MCF 10A (cell line): ENCODE results near the gene MTG1. TPM values are rescaled to one million over a fixed set of nuclear protein-coding genes. Genes with fewer than 3 reads are reported as not detected.

ENCODE experiments used
- BruUV-seq: library from RNA; stranded (reverse); fragments of 400-500 nt; replicated peaks from 2 replicates; lab custom pipeline; 2021; lab: Mats Ljungman, UMichigan
- CTCF ChIA-PET: fragments of 300-600 bp; sonication (Branson Sonifier 250); formaldehyde crosslinking; extraction: SDS; loops from one replicate; lab custom pipeline; 2021; ENCODE audit warnings: antibody characterized with exemption, inconsistent platforms; lab: Yijun Ruan, JAX
- POLR2A ChIA-PET: fragments of 300-600, 350-650 bp; sonication (Branson Sonifier 250); formaldehyde crosslinking; extraction: SDS; loops from one replicate; lab custom pipeline; 2020; ENCODE audit warnings: antibody characterized with exemption, inconsistent platforms; lab: Yijun Ruan, JAX
- DNase-seq: peaks from one replicate; pipeline ENCODE4 v3.0.0-alpha.2; 2018; ENCODE audit not compliant: unreplicated experiment
- H3K27ac Mint-ChIP-seq: one replicate; pipeline ENCODE4 v1.8.0; 2022; ENCODE audit warnings: mild to moderate bottlenecking, low read depth, mixed read lengths; ENCODE audit not compliant: unreplicated experiment
- H3K27me3 Mint-ChIP-seq: one replicate; pipeline ENCODE4 v1.8.0; 2022; ENCODE audit warnings: mixed read lengths; ENCODE audit not compliant: insufficient read depth, unreplicated experiment
- H3K36me3 Mint-ChIP-seq: one replicate; pipeline ENCODE4 v1.8.0; 2022; ENCODE audit warnings: mild to moderate bottlenecking, moderate library complexity, mixed read lengths; ENCODE audit not compliant: insufficient read depth, unreplicated experiment
- H3K4me1 Mint-ChIP-seq: one replicate; pipeline ENCODE4 v1.8.0; 2022; ENCODE audit warnings: mixed read lengths; ENCODE audit not compliant: insufficient read depth, unreplicated experiment
- H3K4me3 Mint-ChIP-seq: one replicate; pipeline ENCODE4 v1.8.0; 2022; ENCODE audit warnings: mild to moderate bottlenecking, moderate library complexity, mixed read lengths; ENCODE audit not compliant: unreplicated experiment
- H3K9me3 Mint-ChIP-seq: one replicate; pipeline ENCODE4 v1.8.0; 2022; ENCODE audit warnings: mixed read lengths; ENCODE audit not compliant: unreplicated experiment
- CTCF ChIP-seq: fragments of 200-600 bp; IDR thresholded peaks from one replicate; pipeline ENCODE4 v1.8.0; 2022; ENCODE audit warnings: antibody characterized with exemption, mild to moderate bottlenecking; ENCODE audit not compliant: unreplicated experiment
- intact Hi-C: fragments of 100-400 bp; cut with micrococcal nuclease; formaldehyde crosslinking; loops from 2 replicates; pipeline ENCODE4 v1.14.1; 2022
- total RNA-seq: library from RNA; stranded (reverse); gene quantifications from 2 replicates; pipeline ENCODE4 v1.2.3, GENCODE V29; 2022

MTG1 gene
- total RNA-seq, 1 experiment from 2014 or later = 71.6 TPM

DNA sequence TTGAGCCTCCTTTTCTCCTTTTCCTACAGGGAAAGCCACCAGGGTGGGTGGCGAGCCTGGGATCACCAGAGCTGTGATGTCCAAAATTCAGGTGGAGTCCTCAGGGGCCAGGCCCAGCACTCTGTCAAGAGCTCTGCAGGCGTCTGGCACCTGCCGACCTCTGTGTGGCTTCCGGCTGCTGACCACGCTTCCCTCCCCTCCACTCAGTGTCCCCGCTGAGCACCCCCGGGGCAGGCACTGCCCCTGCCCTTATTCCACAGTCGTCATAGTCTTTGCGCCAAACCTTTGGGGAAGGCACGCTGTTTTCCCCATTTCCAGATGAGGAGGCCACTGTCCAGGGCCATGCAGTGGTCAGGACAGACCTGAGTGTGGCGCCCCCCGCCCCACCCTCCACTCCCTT, 7.5 kb downstream of the MTG1 start:
- ChIA-PET CTCF (interaction anchor here (0.6 to 1.2 kb wide), 2 partner anchors 21 to 72 kb away, joined by 3 read pairs; no protein-coding TSS in a partner anchor), POLR2A (interaction anchor here (0.6 kb wide), 1 partner anchor 10 kb away, joined by 5 read pairs; no protein-coding TSS in a partner anchor)
- H3K4me1 Mint-ChIP-seq = peaks cover 10% of the 10 kb centered on the region
- no peak overlapping the region for H3K27ac Mint-ChIP-seq
- no peaks in the 10 kb centered on the region for H3K9me3 Mint-ChIP-seq
- no peak overlapping the region for H3K4me3 Mint-ChIP-seq
- intact Hi-C loops = no loop called here
- H3K27me3 Mint-ChIP-seq = no peaks in the 10 kb centered on the region
- DNase-seq = no peak
- BruUV-seq = no TSS peak
- H3K36me3 Mint-ChIP-seq = peaks cover 81% of the 10 kb centered on the region
- TF ChIP-seq CTCF = no peak

- CTCF ChIA-PET = interaction anchor here (0.6 to 0.7 kb wide), 2 partner anchors 22 to 144 kb away, joined by 3 to 4 read pairs; no protein-coding TSS in a partner anchor
- H3K27me3 Mint-ChIP-seq = no peaks in the 10 kb centered on the region
- H3K4me1 Mint-ChIP-seq = peaks cover 10% of the 10 kb centered on the region
- no peak overlapping the region for H3K4me3 Mint-ChIP-seq
- peaks cover 84% of the 10 kb centered on the region for H3K36me3 Mint-ChIP-seq
- no peak overlapping the region for H3K27ac Mint-ChIP-seq
- H3K9me3 Mint-ChIP-seq = no peaks in the 10 kb centered on the region
- DNase-seq = no peak
- POLR2A ChIA-PET = interaction anchor here (0.6 kb wide), 1 partner anchor 10 kb away, joined by 5 read pairs; no protein-coding TSS in a partner anchor
- TF ChIP-seq CTCF = no peak
- BruUV-seq = no TSS peak
- intact Hi-C loops = no loop called here
Measured at GRCh38 chr10:133401981-133402725, 8.2 kb downstream of the MTG1 start.

DNA sequence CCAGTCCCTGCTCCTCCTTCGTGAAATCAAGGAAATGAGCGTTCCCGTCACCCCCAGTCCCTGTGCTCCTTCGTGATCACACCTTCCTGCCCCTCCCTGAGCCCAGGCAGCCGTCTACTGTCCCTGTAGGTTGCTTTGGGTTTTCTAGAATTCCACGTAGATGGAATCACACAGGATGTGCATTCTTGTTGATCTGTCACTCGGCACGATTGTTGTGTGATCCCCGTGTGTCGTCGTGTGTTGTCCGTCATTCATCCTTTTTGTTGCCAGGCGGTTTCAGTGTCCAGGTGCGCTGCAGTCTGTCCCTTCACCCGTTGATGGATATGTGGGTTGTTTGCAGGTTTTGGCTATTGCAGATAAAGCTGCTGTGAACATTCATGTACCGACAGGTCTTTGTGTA, 9.4 kb downstream of the MTG1 start:
- TF ChIP-seq CTCF = no peak
- no peaks in the 10 kb centered on the region for H3K9me3 Mint-ChIP-seq
- ChIA-PET CTCF (no interaction called here), POLR2A (interaction anchor here (2.9 kb wide), 1 partner anchor 9 kb away, joined by 11 read pairs; the partner anchor contains the start of gene MTG1)
- H3K27ac Mint-ChIP-seq = no peak overlapping the region
- H3K4me1 Mint-ChIP-seq = peaks cover 17% of the 10 kb centered on the region
- no peak for DNase-seq
- no TSS peak for BruUV-seq
- intact Hi-C loops = no loop called here
- H3K36me3 Mint-ChIP-seq = peaks cover 84% of the 10 kb centered on the region
- no peak overlapping the region for H3K4me3 Mint-ChIP-seq
- no peaks in the 10 kb centered on the region for H3K27me3 Mint-ChIP-seq

DNA sequence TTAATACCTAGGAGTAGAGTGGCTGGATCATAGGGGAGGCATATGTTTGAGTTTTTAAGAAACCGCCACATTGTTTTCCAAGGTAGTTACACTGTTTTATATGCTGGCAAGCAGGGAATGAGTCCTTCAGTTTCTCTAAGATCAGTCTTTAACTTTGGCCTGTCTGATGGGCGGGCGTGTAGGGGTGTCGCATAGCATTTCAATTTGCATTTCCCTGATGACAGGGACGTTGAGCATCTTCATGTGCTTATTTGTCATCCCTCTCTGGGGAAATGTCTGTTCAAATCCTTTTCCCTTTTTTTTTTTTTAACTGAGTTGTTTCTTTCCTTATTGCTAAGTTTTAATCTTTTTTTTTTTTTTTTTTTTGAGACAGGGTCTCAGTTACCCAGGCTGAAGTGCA, 9.8 kb downstream of the MTG1 start:
- CTCF ChIA-PET = interaction anchor here (1.0 kb wide), 1 partner anchor 74 kb away, joined by 3 read pairs; no protein-coding TSS in a partner anchor
- Mint-ChIP-seq H3K4me1 (peaks cover 19% of the 10 kb centered on the region), H3K27ac (no peak overlapping the region), H3K27me3 (no peaks in the 10 kb centered on the region), H3K9me3 (no peaks in the 10 kb centered on the region), H3K4me3 (no peak overlapping the region), H3K36me3 (peaks cover 87% of the 10 kb centered on the region)
- intact Hi-C loops = no loop called here
- DNase-seq = no peak
- TF ChIP-seq CTCF = no peak
- BruUV-seq = no TSS peak
- POLR2A ChIA-PET = interaction anchor here (2.9 kb wide), 1 partner anchor 10 kb away, joined by 11 read pairs; the partner anchor contains the start of gene MTG1
